Kidney (tissue), 14 donors: Measurements from ENCODE around the gene CDC42EP3. TPM values are rescaled to one million over a fixed set of nuclear protein-coding genes. Genes with fewer than 3 reads are reported as not detected.

Experiments used
- DNase-seq, 5 donors: peaks; one replicate each; pipeline ENCODE4 v3.0.0-alpha.2; 2013 to 2020
- FAIRE-seq: peaks from 2 replicates; lab custom pipeline; 2012; peaks lifted over from hg19 to GRCh38; lab: Jason Lieb, UNC
- H3K27ac ChIP-seq, 2 donors: one replicate each; pipeline ENCODE4 v1.7.0; 2013; ENCODE audit warnings: low read depth in 2 of 2, low read length in 2 of 2, inconsistent platforms in 1 of 2
- H3K27me3 ChIP-seq: one replicate; pipeline ENCODE4 v1.7.1; 2013; ENCODE audit warnings: low read length, inconsistent platforms; ENCODE audit not compliant: control insufficient read depth, insufficient read depth
- H3K36me3 ChIP-seq, 3 donors: one replicate each; pipeline versions ENCODE4 v1.7.0 to v1.7.1; 2013; ENCODE audit warnings: low read length in 3 of 3, control low read depth in 1 of 3, inconsistent platforms in 1 of 3; ENCODE audit not compliant: insufficient read depth in 3 of 3, control insufficient read depth in 2 of 3
- H3K4me1 ChIP-seq, 3 donors: one replicate each; pipeline versions ENCODE4 v1.7.0 to v1.7.1; 2013; ENCODE audit warnings: low read length in 3 of 3, inconsistent platforms in 1 of 3, low read depth in 1 of 3; ENCODE audit not compliant: control insufficient read depth in 2 of 3, insufficient read depth in 2 of 3
- H3K4me3 ChIP-seq, 3 donors: one replicate each; pipeline versions ENCODE4 v1.7.0 to v1.8.1; 2013; ENCODE audit warnings: low read length in 3 of 3, control low read depth in 1 of 3, inconsistent platforms in 1 of 3
- H3K9ac ChIP-seq, 3 donors: one replicate each; pipeline versions ENCODE4 v1.7.0 to v1.7.1; 2013; ENCODE audit warnings: low read length in 3 of 3, control low read depth in 1 of 3, inconsistent platforms in 1 of 3
- H3K9me3 ChIP-seq, 3 donors: one replicate each; pipeline versions ENCODE4 v1.7.0 to v1.7.1; 2013; ENCODE audit warnings: low read length in 3 of 3, control low read depth in 1 of 3, inconsistent platforms in 1 of 3; ENCODE audit not compliant: control insufficient read depth in 2 of 3, insufficient read depth in 1 of 3
- CTCF ChIP-seq: IDR thresholded peaks from 3 replicates; pipeline ENCODE4 v1.5.1; 2012; ENCODE audit warnings: mild to moderate bottlenecking, moderate library complexity, borderline replicate concordance; ENCODE audit not compliant: insufficient read depth; ENCODE audit errors: extremely low read depth
- intact Hi-C: fragments of 100-400 bp; cut with DNase I; formaldehyde crosslinking; loops from one replicate; pipeline ENCODE4 v1.11.1; 2022
- polyA plus RNA-seq: library from polyadenylated mRNA; stranded (reverse); fragments of 350-450 nt; fragmentation: Illumina TruSeq; extraction: RNeasy Lipid Tissue Mini Kit (QIAGEN cat#74804); gene quantifications from one replicate; pipeline ENCODE4 v1.2.3, GENCODE V29; 2014; ENCODE audit warnings: low read depth, low replicate concordance; ENCODE audit not compliant: insufficient read depth
- total RNA-seq: library from RNA; stranded (reverse); fragmentation: NEBNext Ultra II Directional; extraction: Animal tissue kit (Norgen Biotek cat#: 25700); gene quantifications from one replicate; pipeline ENCODE4 v1.2.1, GENCODE V29; 2021
- donor health status: control.
- donor health status: control.
- donor health status: control.
- donor health status: control.
- donor health status: control.
- donor health status: DM: yes; HTN: yes; CAD: no.
- donor health status: Normal renal cell carcinoma (clear cell type).

Gene CDC42EP3
- total and polyA plus RNA-seq, 2 donors from 2014 or later = 21.3 to 34.1 TPM

- no peaks in the 10 kb centered on the region for H3K36me3 ChIP-seq
- no peaks in the 10 kb centered on the region for H3K4me1 ChIP-seq
- TF ChIP-seq CTCF = no peak
- peaks cover 0 to 5% (median 0%) of the 10 kb centered on the region in 3 donors for H3K9me3 ChIP-seq
- no peak for FAIRE-seq
- no peaks in the 10 kb centered on the region for H3K27me3 ChIP-seq
- H3K27ac ChIP-seq = no peak overlapping the region
- DNase-seq = no peak
- no peak overlapping the region for H3K9ac ChIP-seq
- intact Hi-C loops = no loop called here
- no peak overlapping the region for H3K4me3 ChIP-seq
Measured at GRCh38 chr2:37711831-37712230, 40.4 kb upstream of the CDC42EP3 start.

- no peak for TF ChIP-seq CTCF
- DNase-seq (peak in 1 of 5 donors; percentile 23), FAIRE-seq (no peak)
- H3K36me3 ChIP-seq = no peaks in the 10 kb centered on the region
- intact Hi-C loops = no loop called here
- no peak overlapping the region for H3K4me3 ChIP-seq
- H3K9me3 ChIP-seq = peaks cover 0 to 5% (median 0%) of the 10 kb centered on the region in 3 donors
- no peak overlapping the region for H3K9ac ChIP-seq
- no peaks in the 10 kb centered on the region for H3K27me3 ChIP-seq
- H3K4me1 ChIP-seq = no peaks in the 10 kb centered on the region
- H3K27ac ChIP-seq = no peak overlapping the region
Measured at GRCh38 chr2:37711308-37711731, 39.9 kb upstream of the CDC42EP3 start.

- intact Hi-C loops = no loop called here
- Histone ChIP-seq H3K9me3 (no peaks in the 10 kb centered on the region), H3K4me1 (no peaks in the 10 kb centered on the region), H3K27me3 (no peaks in the 10 kb centered on the region), H3K9ac (no peak overlapping the region), H3K4me3 (no peak overlapping the region), H3K36me3 (no peaks in the 10 kb centered on the region), H3K27ac (no peak overlapping the region)
- DNase-seq (no peak), FAIRE-seq (no peak)
- no peak for TF ChIP-seq CTCF
Measured at GRCh38 chr2:37709111-37709510, 37.7 kb upstream of the CDC42EP3 start.

GRCh38 chr2:37708146-37708545 is 36.7 kb upstream of the CDC42EP3 start:
- Histone ChIP-seq H3K4me3 (no peak overlapping the region), H3K36me3 (no peaks in the 10 kb centered on the region), H3K9me3 (no peaks in the 10 kb centered on the region), H3K4me1 (no peaks in the 10 kb centered on the region), H3K9ac (no peak overlapping the region), H3K27me3 (no peaks in the 10 kb centered on the region), H3K27ac (no peak overlapping the region)
- FAIRE-seq (no peak), DNase-seq (no peak)
- TF ChIP-seq CTCF = no peak
- intact Hi-C loops = no loop called here
